GM12891 (cell line): ENCODE results near the gene NR2F1-AS1.

ENCODE experiments used
- DNase-seq: peaks from one replicate; pipeline ENCODE4 v3.0.0; 2011; ENCODE audit warnings: low spot score; ENCODE audit not compliant: insufficient read length
- FAIRE-seq: peaks from 2 replicates; lab custom pipeline; 2011; peaks lifted over from hg19 to GRCh38; lab: Jason Lieb, UNC
- PAX5 ChIP-seq: IDR thresholded peaks from 2 replicates; pipeline ENCODE4 v1.6.1; 2011; ENCODE audit warnings: low read length, moderate library complexity, mild to moderate bottlenecking; ENCODE audit not compliant: insufficient read depth, severe bottlenecking
- POLR2A ChIP-seq: IDR thresholded peaks from 2 replicates; pipeline ENCODE4 v1.6.1; 2011; ENCODE audit warnings: low read depth, low read length, control low read depth
- POLR2AphosphoS5 ChIP-seq: IDR thresholded peaks from 2 replicates; pipeline ENCODE4 v1.6.1; 2011; ENCODE audit warnings: low read depth, low read length, control low read depth
- POU2F2 ChIP-seq: IDR thresholded peaks from 2 replicates; pipeline ENCODE4 v1.6.1; 2011; ENCODE audit warnings: low read depth, mild to moderate bottlenecking, control low read depth, low read length, moderate library complexity
- SPI1 ChIP-seq: IDR thresholded peaks from 2 replicates; pipeline ENCODE4 v1.6.1; 2011; ENCODE audit warnings: low read depth, low read length, control low read depth
- TAF1 ChIP-seq: IDR thresholded peaks from 2 replicates; pipeline ENCODE4 v1.6.1; 2011; ENCODE audit warnings: low read depth, low read length, control low read depth

NR2F1-AS1 gene

DNA sequence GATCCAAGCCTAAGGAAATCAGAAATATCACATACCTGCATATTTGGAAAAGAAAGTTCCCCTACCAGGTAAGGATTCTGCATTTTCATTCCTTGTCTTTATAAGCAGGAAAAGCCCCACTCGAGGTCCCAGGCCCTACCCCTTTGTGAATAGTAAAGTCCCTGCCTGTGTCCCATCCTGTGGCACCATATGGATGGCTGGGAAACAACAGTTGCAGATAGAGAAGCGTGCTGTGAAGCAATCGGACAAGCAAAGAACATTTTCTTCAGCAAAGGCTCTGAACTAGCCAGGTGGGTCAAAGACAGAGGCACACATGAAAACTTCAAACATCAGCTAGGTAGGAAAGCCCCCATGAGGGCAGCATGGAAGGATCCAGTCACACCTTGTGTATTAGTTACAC is 169.3 kb downstream of the NR2F1-AS1 start:
- DNase-seq = no peak
- no peak for TF ChIP-seq SPI1
- no peak for TF ChIP-seq POLR2AphosphoS5
- no peak for TF ChIP-seq POU2F2
- no peak for TF ChIP-seq TAF1
- TF ChIP-seq POLR2A = no peak
- no peak for TF ChIP-seq PAX5
- FAIRE-seq = no peak

DNA sequence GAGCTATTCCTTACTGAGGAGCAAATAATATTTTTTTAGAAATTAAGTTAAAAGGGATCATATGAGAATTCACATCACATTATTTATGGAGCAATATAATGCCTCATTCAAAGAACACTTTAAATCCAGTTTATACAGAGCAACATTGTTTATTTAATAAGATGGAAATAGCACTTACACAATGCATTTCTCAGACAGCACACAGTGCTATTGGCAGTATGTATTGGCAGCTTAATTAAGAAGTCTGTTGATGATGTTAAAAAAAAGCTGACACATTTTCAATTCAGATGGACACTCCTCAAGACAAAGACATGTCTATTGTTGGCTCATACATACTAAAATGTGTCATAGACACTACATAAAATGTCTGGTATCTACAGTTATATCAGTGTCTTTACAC is 171.3 kb downstream of the NR2F1-AS1 start:
- TF ChIP-seq PAX5 = no peak
- TF ChIP-seq POLR2AphosphoS5 = no peak
- TF ChIP-seq SPI1 = no peak
- TF ChIP-seq TAF1 = no peak
- TF ChIP-seq POLR2A = no peak
- no peak for TF ChIP-seq POU2F2
- no peak for FAIRE-seq

DNA sequence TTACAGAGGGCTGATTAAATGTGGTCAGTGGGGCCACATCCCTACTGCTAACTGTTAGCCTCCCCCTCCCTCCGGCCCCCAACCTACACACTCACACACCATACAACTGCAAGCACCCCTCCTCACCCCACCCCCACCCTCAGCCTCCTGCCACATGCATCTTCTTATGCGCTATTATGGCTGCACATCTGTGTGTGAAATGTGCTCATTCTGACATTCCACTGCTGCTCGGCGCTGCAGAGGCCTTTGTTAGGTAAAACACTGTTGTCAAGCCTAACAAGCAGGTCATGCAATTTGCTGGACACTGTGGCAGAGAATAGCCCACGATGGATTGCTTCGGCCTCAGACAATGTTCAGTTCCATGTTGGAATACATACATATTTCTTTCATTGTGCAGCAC is 173.6 kb downstream of the NR2F1-AS1 start:
- TF ChIP-seq POLR2A (no peak), PAX5 (no peak), POU2F2 (no peak), SPI1 (no peak), TAF1 (no peak), POLR2AphosphoS5 (no peak)
- DNase-seq = no peak
- no peak for FAIRE-seq

More for the DNA sequence above, 171.3 kb downstream of the NR2F1-AS1 start:
- no peak for DNase-seq

DNA sequence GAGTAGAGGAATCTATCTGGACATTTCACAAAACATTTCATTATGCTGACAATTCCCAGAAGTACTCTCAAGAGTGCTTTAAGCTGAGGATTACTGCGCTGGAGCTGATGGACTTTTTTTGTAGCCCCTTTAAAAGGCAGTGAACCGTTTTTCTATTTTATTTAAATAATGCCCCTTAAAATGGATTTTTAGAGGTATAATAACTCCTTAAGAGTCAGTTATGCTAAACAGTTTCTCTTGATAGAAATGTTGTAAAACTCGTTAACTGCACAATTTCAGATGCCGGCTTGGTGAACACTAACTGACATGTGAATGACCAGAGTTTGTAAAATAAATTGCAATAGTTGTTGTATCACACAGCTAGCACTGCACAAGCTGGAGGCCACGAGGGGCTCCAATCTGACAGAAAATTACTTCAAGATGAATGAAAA is 174.0 kb downstream of the NR2F1-AS1 start:
- TF ChIP-seq POU2F2 (no peak), POLR2AphosphoS5 (no peak), TAF1 (no peak), SPI1 (no peak), PAX5 (no peak), POLR2A (no peak)
- DNase-seq (no peak), FAIRE-seq (no peak)

DNA sequence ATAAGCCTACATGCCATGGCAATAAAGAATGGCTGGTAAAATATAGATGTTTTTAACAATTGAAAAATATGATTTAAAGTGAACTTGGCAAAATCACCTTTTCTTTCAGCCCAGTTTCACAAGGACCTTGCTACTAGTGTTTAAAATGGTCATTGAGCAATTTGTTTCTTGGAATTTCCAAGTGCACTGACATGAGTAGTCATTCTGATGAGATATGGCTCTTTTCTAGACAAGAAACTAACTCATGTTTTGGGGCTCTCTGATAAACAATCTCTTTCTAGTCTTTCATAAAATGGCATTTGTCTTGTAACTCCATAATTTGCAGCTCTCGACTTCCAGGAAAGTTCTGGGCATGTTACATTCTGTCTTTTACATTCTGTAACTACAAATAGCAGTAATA is 176.8 kb downstream of the NR2F1-AS1 start:
- FAIRE-seq = no peak
- no peak for DNase-seq
- TF ChIP-seq TAF1 (no peak), POLR2A (no peak), POLR2AphosphoS5 (no peak), SPI1 (no peak), POU2F2 (no peak), PAX5 (no peak)

DNA sequence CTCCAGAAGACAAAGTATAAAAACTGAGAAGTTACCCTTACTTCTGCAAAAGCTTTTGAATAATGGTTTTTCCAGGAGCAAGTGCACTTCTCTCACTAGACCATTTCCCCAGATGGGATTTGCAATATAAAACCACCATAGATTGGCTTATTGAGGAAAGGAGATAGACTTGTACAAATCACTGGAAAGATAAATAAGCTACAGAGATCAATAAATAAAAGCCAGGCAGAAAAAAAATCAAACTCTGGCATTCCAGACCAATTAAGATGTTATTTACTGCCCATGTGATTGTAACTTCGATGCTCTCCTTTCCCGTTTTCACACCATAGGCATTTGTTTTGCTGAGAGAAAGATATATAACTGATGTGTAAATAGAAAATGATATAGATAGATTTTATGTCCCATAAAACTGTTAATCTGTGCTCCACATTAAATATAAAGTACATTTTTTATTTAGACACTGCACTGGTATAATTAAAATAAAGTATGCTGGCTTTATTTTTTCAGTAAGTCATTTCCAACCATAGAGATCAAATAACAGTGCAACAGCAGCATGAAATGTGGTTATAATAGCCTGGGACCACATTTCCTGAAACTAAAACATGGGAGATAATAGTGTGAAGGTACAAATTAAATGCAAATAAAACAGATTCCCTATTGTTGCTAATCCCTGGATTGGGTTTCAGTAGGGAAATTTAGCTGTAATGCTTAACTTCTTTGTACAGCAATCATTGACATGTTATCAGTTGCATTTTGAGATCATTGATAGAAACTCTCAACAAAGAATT is 177.7 kb downstream of the NR2F1-AS1 start:
- TF ChIP-seq POLR2A (no peak), POLR2AphosphoS5 (no peak), TAF1 (no peak), POU2F2 (no peak), PAX5 (no peak), SPI1 (no peak)
- no peak for DNase-seq
- FAIRE-seq = no peak

DNA sequence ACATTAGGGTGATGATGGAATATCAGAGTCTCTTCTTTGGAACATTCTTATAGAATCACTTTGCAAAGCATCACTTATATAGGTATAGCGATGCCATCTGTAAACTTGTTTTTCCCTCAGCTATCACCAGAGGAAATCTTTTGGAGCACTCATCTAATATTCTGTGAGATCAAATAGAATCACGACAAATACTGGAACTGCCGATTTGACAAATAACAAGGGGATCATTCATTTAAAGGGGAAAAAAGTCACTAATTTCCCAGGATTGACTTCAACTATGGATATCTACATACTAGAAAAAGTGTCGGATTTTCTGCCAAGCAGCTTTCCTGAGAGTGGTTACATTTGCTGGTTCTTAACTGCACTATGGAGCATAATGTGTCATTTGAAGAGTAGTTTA is 178.6 kb downstream of the NR2F1-AS1 start:
- no peak for FAIRE-seq
- DNase-seq = no peak
- no peak for TF ChIP-seq TAF1
- no peak for TF ChIP-seq POLR2AphosphoS5
- TF ChIP-seq PAX5 = no peak
- TF ChIP-seq SPI1 = no peak
- TF ChIP-seq POU2F2 = no peak
- no peak for TF ChIP-seq POLR2A

DNA sequence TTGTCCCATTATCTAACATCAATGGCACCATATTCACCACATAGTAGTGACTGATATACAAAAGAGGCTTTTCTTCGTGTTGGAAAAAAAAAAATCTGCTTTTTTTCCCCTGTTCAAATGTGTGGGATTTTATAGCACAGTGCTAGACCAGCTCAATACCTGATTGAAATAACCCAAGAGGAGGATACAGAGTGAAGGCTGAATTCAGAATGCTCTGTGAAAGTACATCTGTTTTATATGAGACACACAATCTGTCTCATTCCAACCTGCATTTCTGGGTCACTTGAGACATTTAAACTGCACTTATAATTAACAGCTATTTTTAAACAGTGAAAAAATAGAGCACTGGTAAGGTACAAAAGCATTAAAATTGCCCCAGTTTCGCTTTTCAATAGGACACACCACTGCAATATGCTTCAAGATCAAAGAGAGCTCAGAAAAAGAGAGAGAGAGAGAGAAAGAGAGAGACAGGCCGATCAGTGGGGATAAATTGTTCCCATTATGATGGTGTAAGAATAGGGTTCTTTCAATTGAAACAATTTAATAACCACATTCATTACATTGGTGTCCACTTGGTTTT is 179.3 kb downstream of the NR2F1-AS1 start:
- DNase-seq (no peak), FAIRE-seq (no peak)
- TF ChIP-seq POU2F2 = no peak
- no peak for TF ChIP-seq PAX5
- TF ChIP-seq POLR2AphosphoS5 = no peak

DNA sequence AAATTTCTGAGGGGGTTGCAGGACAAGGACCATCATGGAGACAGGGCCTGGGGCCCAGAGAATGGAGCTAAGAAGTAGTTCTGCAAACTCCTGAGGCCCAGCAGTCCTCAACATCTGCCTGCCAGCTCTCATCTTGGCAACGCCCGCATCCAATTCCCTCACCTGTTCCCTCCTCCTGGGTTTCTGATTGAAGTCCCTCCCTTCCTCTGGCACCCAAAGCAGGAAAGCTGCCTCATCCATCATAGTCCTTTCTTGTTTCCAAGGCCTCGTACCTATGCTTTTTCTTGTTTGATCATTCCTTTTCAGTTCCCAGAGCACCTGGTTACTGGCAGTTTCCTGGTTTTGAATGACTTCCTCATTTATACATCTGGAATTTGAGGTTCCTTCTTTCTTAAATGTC is 181.3 kb downstream of the NR2F1-AS1 start:
- DNase-seq (no peak), FAIRE-seq (no peak)
- TF ChIP-seq PAX5 (no peak), POU2F2 (no peak), POLR2A (no peak), POLR2AphosphoS5 (no peak), SPI1 (no peak), TAF1 (no peak)

DNA sequence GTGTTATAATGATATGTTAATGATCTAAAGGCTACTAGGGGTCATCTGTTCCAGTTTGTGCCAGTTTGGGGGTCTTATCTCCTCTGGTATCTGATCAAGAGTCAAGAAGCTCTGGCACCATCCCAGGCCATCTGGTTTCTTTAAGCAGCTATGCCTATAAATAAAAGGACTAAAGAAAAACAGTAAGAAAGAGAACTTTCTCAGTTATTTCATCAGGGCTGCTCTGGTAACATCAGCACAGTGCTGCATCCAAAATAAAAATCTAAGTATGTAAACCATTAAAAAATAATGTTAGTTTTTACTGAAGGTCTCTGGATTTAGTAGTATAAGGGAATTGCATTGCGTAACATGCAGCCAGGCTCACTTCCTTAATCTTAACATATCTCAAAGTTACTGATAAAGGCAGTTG is 185.0 kb downstream of the NR2F1-AS1 start:
- TF ChIP-seq SPI1 = no peak
- TF ChIP-seq POU2F2 = no peak
- no peak for TF ChIP-seq TAF1
- no peak for TF ChIP-seq PAX5
- TF ChIP-seq POLR2A = no peak
- no peak for TF ChIP-seq POLR2AphosphoS5
- FAIRE-seq = no peak
- no peak for DNase-seq
